DMS79 treated with DMSO at 0.1 percent for 48 hours (cell line): ENCODE results near the gene MYO3B.

ENCODE experiments used
- DNase-seq: peaks from one replicate; lab custom pipeline; 2025; lab: John Stamatoyannopoulos, UW

Gene MYO3B

GRCh38 chr2:170177950-170178781 lies at the start of gene MYO3B:
MYO3B (plus strand) TSS chr2:170178147; CDS start chr2:170178288, 141 bp downstream.
- peak; percentile 52 for DNase-seq

- DNase-seq, result no peak
Observed at GRCh38 chr2:170139276-170139967, 38.5 kb upstream of the MYO3B start.

GRCh38 chr2:170140561-170140960 lies 37.4 kb upstream of the MYO3B start:
- no peak for DNase-seq

- DNase-seq, result no peak
Observed at GRCh38 chr2:170141865-170142264, 36.1 kb upstream of the MYO3B start.

GRCh38 chr2:170142502-170142901 lies 35.4 kb upstream of the MYO3B start:
- DNase-seq, result no peak

GRCh38 chr2:170143045-170143717 lies 34.8 kb upstream of the MYO3B start:
- no peak for DNase-seq

GRCh38 chr2:170144761-170145160 lies 33.2 kb upstream of the MYO3B start:
- no peak for DNase-seq

GRCh38 chr2:170145191-170145590 lies 32.8 kb upstream of the MYO3B start:
- DNase-seq, result no peak

- DNase-seq, result no peak
Observed at GRCh38 chr2:170145675-170146432, 32.1 kb upstream of the MYO3B start.

- no peak for DNase-seq
Observed at GRCh38 chr2:170146784-170147183, 31.2 kb upstream of the MYO3B start.

- DNase-seq, result no peak
Observed at GRCh38 chr2:170147576-170147975, 30.4 kb upstream of the MYO3B start.

GRCh38 chr2:170148161-170148560 lies 29.8 kb upstream of the MYO3B start:
- no peak for DNase-seq

- no peak for DNase-seq
Observed at GRCh38 chr2:170152421-170152820, 25.5 kb upstream of the MYO3B start.

- DNase-seq, result peak; percentile 31
Observed at GRCh38 chr2:170155022-170155722, 22.8 kb upstream of the MYO3B start.

GRCh38 chr2:170155723-170156253 lies 22.2 kb upstream of the MYO3B start:
- DNase-seq, result no peak

- DNase-seq, result no peak
Observed at GRCh38 chr2:170156592-170156991, 21.4 kb upstream of the MYO3B start.

- DNase-seq, result no peak
Observed at GRCh38 chr2:170157025-170157684, 20.8 kb upstream of the MYO3B start.

GRCh38 chr2:170159060-170159459 lies 18.9 kb upstream of the MYO3B start:
- DNase-seq, result no peak

GRCh38 chr2:170161516-170162270 lies 16.3 kb upstream of the MYO3B start:
- no peak for DNase-seq

- no peak for DNase-seq
Observed at GRCh38 chr2:170162271-170162632, 15.7 kb upstream of the MYO3B start.
